HEK293 (cell line): ENCODE data around the gene DUSP16.

ENCODE experiments used
- CTCF ChIA-PET: fragments of 350-600 bp; formaldehyde crosslinking; extraction: SDS; loops from one replicate; lab custom pipeline; 2021; ENCODE audit warnings: antibody characterized with exemption; lab: Yijun Ruan, JAX
- POLR2A ChIA-PET: fragments of 300-600 bp; formaldehyde crosslinking; extraction: SDS; loops from one replicate; lab custom pipeline; 2020; ENCODE audit warnings: antibody characterized with exemption, inconsistent platforms; lab: Yijun Ruan, JAX
- H3K27ac ChIP-seq: fragments of 200-500 bp; sonication (Bioruptor generic); 2 replicates; pipeline ENCODE4 v1.5.1; 2014; ENCODE audit warnings: low read depth, low read length, control low read depth, inconsistent platforms; ENCODE audit errors: extremely low read depth
- H3K36me3 ChIP-seq, 2 experiments: fragments of 200-500 bp in 1 of 2; sonication (Bioruptor generic) in 1 of 2; 1 replicate in 1 of 2; 2 replicates in 1 of 2; pipeline ENCODE4 v1.5.1; 2014 to 2017; ENCODE audit warnings: inconsistent platforms in 2 of 2, low read length in 2 of 2; ENCODE audit not compliant: control insufficient read depth in 2 of 2, insufficient read depth in 1 of 2
- H3K4me1 ChIP-seq: fragments of 200-500 bp; sonication (Bioruptor generic); 2 replicates; pipeline ENCODE4 v1.5.1; 2014; ENCODE audit warnings: mild to moderate bottlenecking, low read length, inconsistent platforms; ENCODE audit not compliant: control insufficient read depth, insufficient read depth
- H3K4me3 ChIP-seq: 2 replicates; pipeline ENCODE4 v1.5.1; 2011; ENCODE audit warnings: low read depth, mild to moderate bottlenecking, control low read depth, low read length, moderate library complexity
- H3K9me3 ChIP-seq: fragments of 200-500 bp; sonication (Bioruptor generic); 2 replicates; pipeline ENCODE4 v1.5.1; 2014; ENCODE audit warnings: low read depth, low read length, inconsistent platforms; ENCODE audit not compliant: control insufficient read depth, insufficient read depth
- EGR2 ChIP-seq: fragments of 450-650 bp; formaldehyde crosslinking; IDR thresholded peaks from 2 replicates; pipeline ENCODE4 v1.5.1; 2016; ENCODE audit warnings: low read depth, missing biosample characterization, missing genetic modification characterization
- HOXD13 ChIP-seq: sonication (generic); formaldehyde crosslinking; IDR thresholded peaks from 2 replicates; pipeline ENCODE4 v1.8.0; 2022; ENCODE audit warnings: missing genetic modification reagents, borderline replicate concordance
- INSM2 ChIP-seq: fragments of 450-650 bp; formaldehyde crosslinking; IDR thresholded peaks from 2 replicates; pipeline ENCODE4 v1.5.1; 2016; ENCODE audit warnings: missing biosample characterization, missing genetic modification characterization
- KLF17 ChIP-seq: fragments of 450-650 bp; formaldehyde crosslinking; IDR thresholded peaks from 2 replicates; pipeline ENCODE4 v1.5.1; 2016; ENCODE audit warnings: missing biosample characterization, missing genetic modification characterization
- REPIN1 ChIP-seq: fragments of 450-650 bp; formaldehyde crosslinking; IDR thresholded peaks from 2 replicates; pipeline ENCODE4 v1.5.1; 2017; ENCODE audit warnings: missing biosample characterization, missing genetic modification characterization, low read depth
- SCRT2 ChIP-seq: fragments of 450-650 bp; formaldehyde crosslinking; IDR thresholded peaks from 2 replicates; pipeline ENCODE4 v1.5.1; 2016; ENCODE audit warnings: missing biosample characterization, missing genetic modification characterization
- SP3 ChIP-seq: fragments of 450-650 bp; formaldehyde crosslinking; IDR thresholded peaks from 2 replicates; pipeline ENCODE4 v1.5.1; 2016; ENCODE audit warnings: missing biosample characterization, missing genetic modification characterization
- ZBTB48 ChIP-seq: fragments of 450-650 bp; formaldehyde crosslinking; IDR thresholded peaks from 2 replicates; pipeline ENCODE4 v1.5.1; 2016; ENCODE audit warnings: missing biosample characterization, missing genetic modification characterization
- ZFHX2 ChIP-seq: fragments of 450-650 bp; formaldehyde crosslinking; conservative IDR thresholded peaks from 2 replicates; pipeline ENCODE4 v1.5.1; 2016; ENCODE audit warnings: missing biosample characterization, missing genetic modification characterization
- ZNF10 ChIP-seq: fragments of 450-650 bp; formaldehyde crosslinking; IDR thresholded peaks from 2 replicates; pipeline ENCODE4 v1.5.1; 2017; ENCODE audit warnings: missing biosample characterization, missing genetic modification characterization
- ZNF132 ChIP-seq: fragments of 450-650 bp; formaldehyde crosslinking; IDR thresholded peaks from 2 replicates; pipeline ENCODE4 v1.5.1; 2017; ENCODE audit warnings: missing biosample characterization, missing genetic modification characterization, borderline replicate concordance
- ZNF140 ChIP-seq: fragments of 450-650 bp; formaldehyde crosslinking; IDR thresholded peaks from 2 replicates; pipeline ENCODE4 v1.5.1; 2016; ENCODE audit warnings: missing biosample characterization, missing genetic modification characterization
- ZNF211 ChIP-seq: fragments of 450-650 bp; formaldehyde crosslinking; IDR thresholded peaks from 2 replicates; pipeline ENCODE4 v1.5.1; 2016; ENCODE audit warnings: low read depth, missing biosample characterization, missing genetic modification characterization
- ZNF302 ChIP-seq: fragments of 450-650 bp; formaldehyde crosslinking; IDR thresholded peaks from 2 replicates; pipeline ENCODE4 v1.5.1; 2016; ENCODE audit warnings: missing biosample characterization, missing genetic modification characterization, low read depth
- ZNF510 ChIP-seq: fragments of 450-650 bp; formaldehyde crosslinking; IDR thresholded peaks from 2 replicates; pipeline ENCODE4 v1.5.1; 2018; ENCODE audit warnings: mild to moderate bottlenecking, missing genetic modification characterization, missing biosample characterization; ENCODE audit not compliant: insufficient replicate concordance
- ZNF514 ChIP-seq: fragments of 450-650 bp; formaldehyde crosslinking; IDR thresholded peaks from 2 replicates; pipeline ENCODE4 v1.5.1; 2016; ENCODE audit warnings: missing biosample characterization, missing genetic modification characterization
- ZNF544 ChIP-seq: fragments of 450-650 bp; formaldehyde crosslinking; IDR thresholded peaks from 2 replicates; pipeline ENCODE4 v1.5.0; 2017; ENCODE audit warnings: missing biosample characterization, missing genetic modification characterization
- ZNF664 ChIP-seq: fragments of 450-650 bp; formaldehyde crosslinking; IDR thresholded peaks from 2 replicates; pipeline ENCODE4 v1.5.1; 2016; ENCODE audit warnings: missing biosample characterization, missing genetic modification characterization
- ZNF707 ChIP-seq: fragments of 450-650 bp; formaldehyde crosslinking; IDR thresholded peaks from 2 replicates; pipeline ENCODE4 v1.5.1; 2016; ENCODE audit warnings: missing biosample characterization, missing genetic modification characterization
- ZXDB ChIP-seq: fragments of 450-650 bp; formaldehyde crosslinking; IDR thresholded peaks from 2 replicates; pipeline ENCODE4 v1.5.1; 2016; ENCODE audit warnings: missing biosample characterization, missing genetic modification characterization
- TF ChIP-seq, protein P1 (sequence below): fragments of 450-650 bp; formaldehyde crosslinking; IDR thresholded peaks from 2 replicates; pipeline ENCODE4 v1.5.1; 2017; ENCODE audit warnings: missing biosample characterization, missing genetic modification characterization

Gene DUSP16

GRCh38 chr12:12531194-12531593, 31.5 kb downstream of the DUSP16 start:
- TF ChIP-seq SP3 (tag by site-specific recombination) = no peak
- TF ChIP-seq, protein P1, sequence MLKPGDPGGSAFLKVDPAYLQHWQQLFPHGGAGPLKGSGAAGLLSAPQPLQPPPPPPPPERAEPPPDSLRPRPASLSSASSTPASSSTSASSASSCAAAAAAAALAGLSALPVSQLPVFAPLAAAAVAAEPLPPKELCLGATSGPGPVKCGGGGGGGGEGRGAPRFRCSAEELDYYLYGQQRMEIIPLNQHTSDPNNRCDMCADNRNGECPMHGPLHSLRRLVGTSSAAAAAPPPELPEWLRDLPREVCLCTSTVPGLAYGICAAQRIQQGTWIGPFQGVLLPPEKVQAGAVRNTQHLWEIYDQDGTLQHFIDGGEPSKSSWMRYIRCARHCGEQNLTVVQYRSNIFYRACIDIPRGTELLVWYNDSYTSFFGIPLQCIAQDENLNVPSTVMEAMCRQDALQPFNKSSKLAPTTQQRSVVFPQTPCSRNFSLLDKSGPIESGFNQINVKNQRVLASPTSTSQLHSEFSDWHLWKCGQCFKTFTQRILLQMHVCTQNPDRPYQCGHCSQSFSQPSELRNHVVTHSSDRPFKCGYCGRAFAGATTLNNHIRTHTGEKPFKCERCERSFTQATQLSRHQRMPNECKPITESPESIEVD (tag by site-specific recombination) = peak; percentile 15; the same call in 1 of the 2 replicates
- Histone ChIP-seq H3K9me3 (no peaks in the 10 kb centered on the region), H3K27ac (no peak overlapping the region), H3K4me1 (peaks cover 23% of the 10 kb centered on the region), H3K36me3 (no peaks in the 10 kb centered on the region; a peak in 1 of 3 replicates), H3K4me3 (no peak overlapping the region)
- POLR2A ChIA-PET = no interaction called here
- CTCF ChIA-PET = no interaction called here

DNA sequence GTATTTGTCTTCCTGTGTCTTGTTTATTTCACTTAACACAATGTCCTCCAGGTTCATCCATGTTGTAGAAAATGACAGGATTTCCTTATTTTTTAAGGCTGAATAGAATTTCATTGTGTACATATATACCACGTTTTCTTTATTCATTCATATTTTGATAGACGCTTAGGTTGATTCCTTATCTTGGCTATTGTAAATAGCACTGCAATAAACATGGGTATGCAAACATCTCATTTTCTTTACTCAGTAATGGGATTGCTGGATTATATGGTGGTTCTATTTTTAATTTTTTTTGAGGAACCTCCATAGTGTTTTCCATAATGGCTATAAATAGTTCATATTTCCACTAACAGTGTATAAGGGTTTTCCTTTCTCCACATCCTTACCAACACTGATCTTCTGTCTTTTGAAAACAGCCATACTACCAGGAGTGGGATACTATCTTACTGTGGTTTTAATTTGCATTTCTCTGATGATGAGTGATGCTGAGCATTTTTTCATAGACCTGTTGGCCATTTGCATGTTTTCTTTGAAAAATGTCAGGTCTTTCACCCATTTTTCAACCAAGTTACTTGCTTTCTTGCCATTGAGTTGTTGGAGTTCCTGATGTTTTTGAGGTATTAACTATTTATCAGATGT, 32.8 kb downstream of the DUSP16 start:
- H3K4me3 ChIP-seq = no peak overlapping the region
- TF ChIP-seq ZNF707 = peak; percentile 80; the same call in 1 of the 2 replicates
- TF ChIP-seq ZNF514 (tag by site-specific recombination) = no peak
- TF ChIP-seq SCRT2 = 0 out of 2 replicates have a peak, but pooled peaks have one; percentile 25
- TF ChIP-seq ZNF10 (tag by site-specific recombination) = no peak
- TF ChIP-seq, all 188 proteins: peak for 2
- Histone ChIP-seq H3K9me3 (no peaks in the 10 kb centered on the region), H3K36me3 (no peaks in the 10 kb centered on the region; a peak in 1 of 3 replicates), H3K4me1 (peaks cover 23% of the 10 kb centered on the region), H3K27ac (no peak overlapping the region)
- CTCF ChIA-PET = interaction anchor here (0.7 kb wide), 1 partner anchor 10 kb away, joined by 3 read pairs; no protein-coding TSS in a partner anchor
- POLR2A ChIA-PET = no interaction called here

DNA sequence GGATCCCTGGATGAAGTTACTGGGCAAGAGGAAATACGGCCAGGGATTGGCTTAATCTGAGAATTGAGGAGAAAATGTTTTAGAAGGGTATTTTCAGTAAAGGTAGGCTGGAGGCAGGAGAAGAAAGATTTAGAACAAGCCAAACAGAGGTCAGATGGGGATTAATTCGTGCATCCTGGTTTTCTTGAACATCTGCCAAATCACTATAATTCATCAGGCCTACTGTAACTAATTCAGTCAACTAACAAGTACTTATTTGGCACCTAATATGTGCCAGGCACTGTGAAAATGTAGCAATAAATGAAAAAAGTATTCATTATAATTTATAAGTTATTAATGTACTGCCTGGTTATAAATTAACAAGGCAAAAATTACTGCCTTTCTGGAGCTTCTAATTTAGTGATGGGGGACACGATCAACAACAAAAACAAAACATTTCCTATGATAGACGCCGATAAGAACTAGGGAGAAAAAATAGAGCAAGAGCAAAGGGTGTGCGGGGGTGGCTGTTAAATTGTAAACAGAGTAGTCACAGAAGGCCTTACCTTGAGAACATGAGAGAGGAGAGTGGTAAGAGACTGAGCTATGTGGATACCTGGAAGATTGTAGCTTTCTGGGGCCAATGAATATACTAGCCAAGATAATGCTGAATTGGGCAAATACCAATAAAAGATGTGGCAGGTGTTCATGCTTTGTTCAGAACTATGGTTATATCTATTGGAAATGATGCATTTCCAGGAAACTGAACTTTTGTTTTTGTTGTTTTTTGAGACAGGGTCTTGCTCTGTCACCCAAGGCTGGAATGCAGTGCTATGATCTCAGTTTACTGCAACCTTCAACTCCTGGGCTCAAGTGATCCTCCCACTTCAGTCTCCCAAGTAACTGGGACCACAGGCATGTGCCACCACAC, 34.0 kb downstream of the DUSP16 start:
- H3K4me1 ChIP-seq = peaks cover 15% of the 10 kb centered on the region
- H3K27ac ChIP-seq = no peak overlapping the region
- POLR2A ChIA-PET = no interaction called here
- no peak for TF ChIP-seq ZBTB48 (tag by site-specific recombination)
- no peak for TF ChIP-seq ZXDB (tag by site-specific recombination)
- TF ChIP-seq ZNF302 (tag by site-specific recombination) = no peak
- no peak for TF ChIP-seq ZNF211 (tag by site-specific recombination)
- no peak for TF ChIP-seq ZNF510 (tag by site-specific recombination)
- TF ChIP-seq ZFHX2 (tag by site-specific recombination) = no peak
- peak; percentile 41; the same call in 1 of the 2 replicates for TF ChIP-seq ZNF664
- TF ChIP-seq, protein P1 (tag by site-specific recombination) = 0 out of 2 replicates have a peak, but pooled peaks have one; percentile 15
- TF ChIP-seq REPIN1 (tag by site-specific recombination) = no peak
- TF ChIP-seq HOXD13 = no peak
- TF ChIP-seq INSM2 = no peak
- no peak for TF ChIP-seq ZNF544 (tag by site-specific recombination)
- no peak for TF ChIP-seq KLF17
- no peak for TF ChIP-seq EGR2
- no peak for TF ChIP-seq ZNF140 (tag by site-specific recombination)
- TF ChIP-seq ZNF132 = no peak
- H3K9me3 ChIP-seq = no peaks in the 10 kb centered on the region
- H3K36me3 ChIP-seq = no peaks in the 10 kb centered on the region; a peak in 1 of 3 replicates
- CTCF ChIA-PET = interaction anchor here (0.6 kb wide), 1 partner anchor 461 kb away, joined by 3 read pairs; no protein-coding TSS in a partner anchor
- no peak overlapping the region for H3K4me3 ChIP-seq
